ENCODE measurements around the gene CDH5. TPM values are rescaled to one million over a fixed set of nuclear protein-coding genes. Genes with fewer than 3 reads are reported as not detected.
A peak's percentile ranks its signal among the peaks of the same experiment; 100 is the strongest.

Gene CDH5
- total and polyA plus RNA-seq, 2 of the 8 experiments (the other 6 are each of a cell fraction or from before 2014, with no cell fraction given), result 0.32 TPM

DNA sequence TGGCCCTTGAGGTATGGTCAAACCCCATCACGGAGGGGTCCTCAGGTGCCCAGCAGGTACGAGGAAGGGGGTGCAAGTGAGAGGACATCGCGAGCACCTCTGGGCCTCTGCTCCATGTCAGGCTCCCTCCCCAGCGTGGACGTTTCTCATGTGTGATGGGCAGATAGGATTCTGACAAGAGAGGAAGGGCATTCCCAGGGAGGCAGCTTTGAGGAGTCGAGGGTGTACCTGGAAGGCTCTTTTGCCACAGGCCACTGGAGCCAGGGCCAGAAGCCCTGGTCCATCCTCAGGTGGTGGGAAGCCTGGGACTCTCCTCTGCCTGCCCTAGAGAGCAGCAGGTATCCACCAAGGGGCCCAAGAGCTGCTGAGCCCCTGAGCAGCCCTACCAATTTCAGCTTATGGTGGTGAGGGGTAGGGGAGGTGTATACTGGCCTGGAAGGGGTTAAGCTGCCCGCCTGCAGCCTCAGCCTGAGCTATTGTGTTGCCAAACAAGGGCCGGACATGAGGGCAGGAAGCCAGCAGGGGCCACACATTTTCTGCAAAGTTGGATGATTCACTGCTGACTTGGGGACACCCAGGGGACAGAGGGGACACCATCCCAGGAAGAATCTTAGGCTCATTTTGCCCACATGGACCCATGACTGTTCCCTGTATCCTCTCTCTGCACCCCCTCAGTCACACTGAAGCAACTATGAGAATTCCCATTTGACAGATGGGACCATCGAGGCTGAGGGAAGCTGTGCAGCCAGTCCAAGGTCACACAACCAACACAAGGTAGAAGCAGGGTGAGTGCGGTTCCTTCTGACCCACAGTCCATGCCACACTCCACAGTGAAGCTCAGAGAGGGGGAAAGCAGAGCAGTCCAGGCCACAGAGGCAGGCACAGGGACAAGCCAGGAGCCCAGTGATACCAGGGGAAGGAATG, 1.7 kb downstream of the CDH5 start (continued):
- TF ChIP-seq SUZ12 (IDR thresholded peaks at IDR 0.05; ENCODE audit: low read length) (no peak), KDM1A (IDR thresholded peaks at IDR 0.05; ENCODE audit: borderline replicate concordance, low read length) (peak; percentile 93), CTBP2 (IDR thresholded peaks at IDR 0.05; ENCODE audit: borderline replicate concordance, insufficient read depth, insufficient read length, low read length) (peak; percentile 36)
